ENCODE results near the gene UCK1.

Gene UCK1

GRCh38 chr9:131511880-131512279 is 19.2 kb downstream of the UCK1 start:
- Histone ChIP-seq H3K4me3 (IDR thresholded peaks at IDR 0.05; ENCODE audit: insufficient read depth, low read depth, low read length) (no peak overlapping the region), H3K79me2 (ENCODE audit: insufficient read depth, low read depth) (no peaks in the 10 kb centered on the region), H3K9ac (no peak overlapping the region), H3K4me1 (ENCODE audit: low read depth, poor library complexity, severe bottlenecking) (no peaks in the 10 kb centered on the region), H4K20me1 (ENCODE audit: insufficient read depth) (no peaks in the 10 kb centered on the region), H2AFZ (ENCODE audit: low read depth) (no peak overlapping the region), H3K4me2 (no peak overlapping the region), H3K27ac (no peak overlapping the region), H3K27me3 (ENCODE audit: insufficient read depth, low read depth) (no peaks in the 10 kb centered on the region), H3K36me3 (ENCODE audit: insufficient read depth) (peaks cover 13% of the 10 kb centered on the region; the same call in 1 of the 2 replicates)
- TF ChIP-seq, protein P1, sequence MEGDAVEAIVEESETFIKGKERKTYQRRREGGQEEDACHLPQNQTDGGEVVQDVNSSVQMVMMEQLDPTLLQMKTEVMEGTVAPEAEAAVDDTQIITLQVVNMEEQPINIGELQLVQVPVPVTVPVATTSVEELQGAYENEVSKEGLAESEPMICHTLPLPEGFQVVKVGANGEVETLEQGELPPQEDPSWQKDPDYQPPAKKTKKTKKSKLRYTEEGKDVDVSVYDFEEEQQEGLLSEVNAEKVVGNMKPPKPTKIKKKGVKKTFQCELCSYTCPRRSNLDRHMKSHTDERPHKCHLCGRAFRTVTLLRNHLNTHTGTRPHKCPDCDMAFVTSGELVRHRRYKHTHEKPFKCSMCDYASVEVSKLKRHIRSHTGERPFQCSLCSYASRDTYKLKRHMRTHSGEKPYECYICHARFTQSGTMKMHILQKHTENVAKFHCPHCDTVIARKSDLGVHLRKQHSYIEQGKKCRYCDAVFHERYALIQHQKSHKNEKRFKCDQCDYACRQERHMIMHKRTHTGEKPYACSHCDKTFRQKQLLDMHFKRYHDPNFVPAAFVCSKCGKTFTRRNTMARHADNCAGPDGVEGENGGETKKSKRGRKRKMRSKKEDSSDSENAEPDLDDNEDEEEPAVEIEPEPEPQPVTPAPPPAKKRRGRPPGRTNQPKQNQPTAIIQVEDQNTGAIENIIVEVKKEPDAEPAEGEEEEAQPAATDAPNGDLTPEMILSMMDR (conservative IDR thresholded peaks at IDR 0.05; ENCODE audit: low read depth, low read length): no peak

GRCh38 chr9:131511416-131511815 is 19.6 kb downstream of the UCK1 start:
- Histone ChIP-seq H3K4me1 (ENCODE audit: low read depth, poor library complexity, severe bottlenecking) (no peaks in the 10 kb centered on the region), H3K9ac (no peak overlapping the region), H2AFZ (ENCODE audit: low read depth) (no peak overlapping the region), H3K4me3 (IDR thresholded peaks at IDR 0.05; ENCODE audit: insufficient read depth, low read depth, low read length) (no peak overlapping the region), H4K20me1 (ENCODE audit: insufficient read depth) (no peaks in the 10 kb centered on the region), H3K27ac (no peak overlapping the region), H3K27me3 (ENCODE audit: insufficient read depth, low read depth) (no peaks in the 10 kb centered on the region), H3K79me2 (ENCODE audit: insufficient read depth, low read depth) (peaks cover 3% of the 10 kb centered on the region; the same call in 1 of the 2 replicates), H3K4me2 (no peak overlapping the region), H3K36me3 (ENCODE audit: insufficient read depth) (peaks cover 9% of the 10 kb centered on the region; the same call in 1 of the 2 replicates)
- TF ChIP-seq, protein P1 (conservative IDR thresholded peaks at IDR 0.05; ENCODE audit: low read depth, low read length): no peak

DNA sequence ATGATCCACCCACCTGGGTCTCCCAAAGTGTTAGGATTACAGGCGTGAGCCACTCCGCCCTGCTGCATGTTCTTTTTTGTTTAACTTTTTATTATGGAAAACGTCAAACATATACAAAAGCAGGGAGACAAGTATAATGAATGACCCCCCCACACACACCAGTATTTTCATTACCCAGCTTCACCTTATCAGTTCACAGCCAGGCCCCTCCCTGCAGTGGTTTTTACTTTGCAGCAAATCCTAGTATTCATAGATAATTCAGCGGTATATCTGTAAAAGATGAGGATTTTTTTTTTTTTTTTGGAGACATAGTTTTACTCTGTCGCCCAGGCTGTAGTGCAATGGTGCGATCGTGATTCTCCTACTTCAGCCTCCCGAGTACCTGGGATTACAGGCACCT is 26.1 kb downstream of the UCK1 start:
- H3K79me2 ChIP-seq (ENCODE audit: insufficient read depth, low read depth): peaks cover 42% of the 10 kb centered on the region
- H3K27ac ChIP-seq: no peak overlapping the region
- no peak overlapping the region for H3K4me3 ChIP-seq (IDR thresholded peaks at IDR 0.05; ENCODE audit: insufficient read depth, low read depth, low read length)
- H4K20me1 ChIP-seq (ENCODE audit: insufficient read depth): no peaks in the 10 kb centered on the region
- no peaks in the 10 kb centered on the region for H3K27me3 ChIP-seq (ENCODE audit: insufficient read depth, low read depth)
- no peaks in the 10 kb centered on the region for H3K36me3 ChIP-seq (ENCODE audit: insufficient read depth)
- H3K4me1 ChIP-seq (ENCODE audit: low read depth, poor library complexity, severe bottlenecking): peaks cover 40% of the 10 kb centered on the region
- H3K4me2 ChIP-seq: 0 out of 2 replicates have a peak overlapping the region, but pooled peaks have one; percentile 96
- no peak overlapping the region for H2AFZ ChIP-seq (ENCODE audit: low read depth)
- H3K9ac ChIP-seq: no peak overlapping the region
- TF ChIP-seq, protein P1 (conservative IDR thresholded peaks at IDR 0.05; ENCODE audit: low read depth, low read length): no peak

DNA sequence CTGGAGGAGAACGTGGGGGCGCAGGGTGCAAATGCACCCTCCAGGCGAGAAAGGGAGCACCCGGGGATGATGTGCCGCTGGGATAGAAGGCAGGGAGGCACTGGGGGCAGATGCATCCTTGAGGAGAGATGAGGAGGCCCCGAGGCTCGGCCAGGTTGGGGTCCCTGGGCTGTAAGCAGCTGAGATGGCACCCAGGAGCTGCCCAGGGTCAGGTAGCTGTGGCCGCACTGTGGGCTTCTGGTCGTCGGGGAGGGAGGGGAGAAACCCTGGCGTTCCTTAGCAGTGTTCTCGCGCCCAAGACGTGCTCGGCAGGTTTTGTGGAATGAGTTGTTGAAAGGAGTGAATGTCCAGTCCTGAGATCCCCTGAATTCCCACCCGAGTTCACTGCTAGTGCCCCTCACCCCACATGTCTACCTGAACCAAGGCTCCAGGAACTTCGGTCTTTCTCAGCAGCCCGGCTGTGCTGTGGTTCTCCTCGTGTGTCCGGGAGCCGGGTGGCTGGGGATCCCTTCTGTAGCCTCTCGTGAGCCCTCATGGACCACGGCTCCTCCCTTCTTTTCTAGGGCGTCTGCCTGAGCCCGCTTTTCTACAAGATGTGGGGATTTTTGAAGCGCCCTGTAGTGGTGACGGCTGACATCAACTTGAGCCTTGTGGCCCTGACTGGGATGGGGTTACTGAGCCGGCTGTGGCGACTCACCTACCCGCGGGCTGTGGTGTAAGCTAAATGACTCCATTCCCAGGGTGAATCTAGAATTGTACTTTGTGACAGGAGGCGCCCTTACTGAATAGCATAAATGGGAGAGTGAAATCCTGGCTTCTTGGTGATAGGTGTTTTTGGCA is 27.2 kb downstream of the UCK1 start:
- Histone ChIP-seq H3K4me2 (peak overlapping the region; percentile 96), H3K27me3 (ENCODE audit: insufficient read depth, low read depth) (no peaks in the 10 kb centered on the region), H4K20me1 (ENCODE audit: insufficient read depth) (no peaks in the 10 kb centered on the region), H3K27ac (peak overlapping the region; percentile 99), H2AFZ (ENCODE audit: low read depth) (peak overlapping the region; percentile 75), H3K4me3 (IDR thresholded peaks at IDR 0.05; ENCODE audit: insufficient read depth, low read depth, low read length) (no peak overlapping the region), H3K36me3 (ENCODE audit: insufficient read depth) (no peaks in the 10 kb centered on the region), H3K79me2 (ENCODE audit: insufficient read depth, low read depth) (peaks cover 46% of the 10 kb centered on the region), H3K9ac (peak overlapping the region; percentile 82), H3K4me1 (ENCODE audit: low read depth, poor library complexity, severe bottlenecking) (peaks cover 52% of the 10 kb centered on the region)
- TF ChIP-seq, protein P1 (conservative IDR thresholded peaks at IDR 0.05; ENCODE audit: low read depth, low read length): no peak

Measured in KMS-11 (cell line).